GM21367 (cell line): ENCODE results near the gene IGF2R.

Source experiments
- ATAC-seq: cut with Tn5 transposase; IDR thresholded peaks from one replicate; pipeline ENCODE4 v1.9.1; 2021; ENCODE audit not compliant: unreplicated experiment

IGF2R gene

DNA sequence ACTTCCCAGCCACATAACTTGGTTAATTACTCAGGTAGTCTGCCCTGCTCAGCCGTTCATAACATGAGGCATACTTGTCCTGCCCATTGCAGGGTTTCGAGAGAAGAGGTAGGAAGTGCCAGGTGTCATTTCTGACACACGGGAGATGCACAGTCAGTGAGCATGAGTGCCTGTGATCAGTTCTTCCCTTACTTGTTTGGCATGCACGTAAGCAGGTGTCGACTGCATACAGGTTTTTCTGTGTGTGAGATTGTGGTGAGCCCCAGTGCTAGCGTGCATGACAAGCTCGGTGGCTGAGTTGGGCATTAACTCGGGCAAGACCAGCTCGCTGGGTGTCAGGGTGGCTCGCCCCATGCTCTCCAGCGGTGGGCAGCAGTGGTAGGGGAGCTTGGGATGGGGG, 101.5 kb downstream of the IGF2R start:
- no peak for ATAC-seq

DNA sequence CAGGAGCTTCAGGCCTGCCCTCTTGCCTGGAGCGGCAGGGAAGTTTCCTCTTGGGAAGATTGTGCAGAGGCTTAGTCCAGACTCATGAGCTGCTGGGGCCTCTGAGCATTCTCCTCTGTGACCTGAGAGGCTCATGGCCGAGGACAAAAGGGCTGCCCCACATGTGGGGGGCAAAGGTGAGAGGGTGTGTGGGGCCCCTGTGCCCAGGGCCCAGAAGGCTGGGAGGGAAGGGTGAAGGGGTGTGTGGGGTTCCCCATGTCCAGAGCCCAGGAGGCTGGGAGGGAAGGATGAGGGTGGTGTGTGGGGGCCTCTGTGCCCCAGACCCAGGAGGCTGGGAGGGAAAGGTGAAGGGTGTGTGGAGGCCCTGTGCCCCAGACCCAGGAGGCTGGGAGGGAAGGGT, 101.9 kb downstream of the IGF2R start:
- no peak for ATAC-seq

DNA sequence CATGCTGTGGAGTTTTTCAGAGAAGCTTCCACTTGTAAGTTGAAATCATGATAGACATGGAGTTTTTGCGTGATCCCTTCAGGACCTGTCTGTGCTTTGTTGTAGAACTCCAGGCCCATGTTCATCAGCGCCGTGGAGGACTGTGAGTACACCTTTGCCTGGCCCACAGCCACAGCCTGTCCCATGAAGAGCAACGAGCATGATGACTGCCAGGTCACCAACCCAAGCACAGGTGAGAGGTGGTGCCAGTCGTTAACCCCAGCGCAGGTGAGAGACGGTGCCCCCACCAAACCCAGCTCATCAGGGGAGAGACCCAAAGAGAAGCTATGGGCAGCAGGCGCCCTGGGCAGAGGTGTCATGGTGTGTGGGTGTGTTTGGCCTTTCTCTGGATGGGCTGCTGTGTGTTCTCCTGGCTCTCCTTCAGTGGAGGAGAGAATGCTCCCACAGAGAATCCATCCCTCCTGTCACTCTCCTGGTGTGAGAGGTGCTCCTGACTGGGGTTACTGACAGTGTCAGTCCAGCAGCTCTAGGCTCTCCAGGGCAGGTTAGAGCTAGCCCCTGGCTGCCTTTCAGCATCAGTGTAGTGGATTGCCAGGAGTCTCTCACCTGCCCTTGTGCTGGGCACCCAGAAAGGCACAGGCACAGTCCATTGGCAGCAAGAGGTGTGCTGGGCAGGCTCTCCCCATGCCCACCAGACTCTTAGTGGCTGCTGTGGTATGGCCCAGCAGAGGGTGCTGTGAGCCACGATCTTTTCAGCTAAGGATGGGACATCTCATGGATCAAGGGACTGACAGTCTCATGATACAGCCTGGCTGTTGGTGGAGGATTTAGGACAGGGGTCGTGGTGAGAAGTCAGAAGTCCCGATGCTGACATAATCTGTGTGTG, 103.2 kb downstream of the IGF2R start:
- ATAC-seq = no peak

DNA sequence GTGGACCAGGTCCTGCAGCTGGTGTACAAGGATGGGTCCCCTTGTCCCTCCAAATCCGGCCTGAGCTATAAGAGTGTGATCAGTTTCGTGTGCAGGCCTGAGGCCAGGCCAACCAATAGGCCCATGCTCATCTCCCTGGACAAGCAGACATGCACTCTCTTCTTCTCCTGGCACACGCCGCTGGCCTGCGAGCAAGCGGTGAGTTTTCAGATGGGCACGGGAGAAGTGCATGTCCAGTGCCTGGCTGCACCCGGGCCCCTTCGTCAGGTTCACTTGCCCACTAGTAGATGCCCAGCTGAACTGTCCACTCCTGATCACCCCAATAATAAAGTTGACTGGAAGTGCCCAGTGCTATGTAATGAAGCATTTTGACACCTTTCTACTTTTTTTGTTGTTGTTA, 104.4 kb downstream of the IGF2R start:
- ATAC-seq = no peak

DNA sequence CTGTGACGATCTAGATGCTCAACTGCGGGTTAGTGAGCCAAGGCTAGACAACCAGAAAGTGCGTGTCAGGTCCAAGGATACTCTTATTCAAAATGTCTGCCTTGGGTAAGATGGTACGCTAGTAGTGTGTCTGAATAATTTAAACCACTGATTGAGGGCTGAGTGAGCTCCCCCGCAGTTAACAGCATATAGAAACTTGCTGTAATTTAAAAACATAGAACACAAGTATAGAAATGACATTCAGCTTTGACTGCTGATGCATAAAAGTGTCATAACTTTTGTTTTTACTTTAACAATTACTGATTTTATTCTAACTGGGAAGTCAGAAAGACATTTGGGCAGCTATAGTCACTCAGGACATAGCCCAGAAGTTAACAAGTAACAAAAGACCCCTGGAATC, 107.1 kb downstream of the IGF2R start:
- no peak for ATAC-seq

DNA sequence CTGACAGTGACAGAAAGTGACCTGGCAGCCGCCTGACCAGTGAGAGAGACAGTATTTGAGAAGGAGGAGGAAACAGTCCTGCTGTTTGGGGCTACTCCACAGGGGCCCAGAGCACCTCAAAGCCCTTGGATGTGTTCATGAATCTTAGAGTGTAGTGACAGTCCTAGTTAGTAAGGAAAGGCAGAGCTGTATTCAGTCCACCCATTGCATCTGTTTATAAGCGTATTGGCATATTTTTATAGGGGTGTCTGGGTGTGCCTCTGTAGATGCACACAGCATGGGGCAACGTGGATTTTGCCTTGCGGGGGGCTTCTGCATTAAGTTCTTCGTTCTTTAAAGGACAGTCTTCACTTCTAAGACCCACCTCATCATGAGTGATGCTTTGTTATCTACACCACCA, 108.1 kb downstream of the IGF2R start:
- no peak for ATAC-seq

DNA sequence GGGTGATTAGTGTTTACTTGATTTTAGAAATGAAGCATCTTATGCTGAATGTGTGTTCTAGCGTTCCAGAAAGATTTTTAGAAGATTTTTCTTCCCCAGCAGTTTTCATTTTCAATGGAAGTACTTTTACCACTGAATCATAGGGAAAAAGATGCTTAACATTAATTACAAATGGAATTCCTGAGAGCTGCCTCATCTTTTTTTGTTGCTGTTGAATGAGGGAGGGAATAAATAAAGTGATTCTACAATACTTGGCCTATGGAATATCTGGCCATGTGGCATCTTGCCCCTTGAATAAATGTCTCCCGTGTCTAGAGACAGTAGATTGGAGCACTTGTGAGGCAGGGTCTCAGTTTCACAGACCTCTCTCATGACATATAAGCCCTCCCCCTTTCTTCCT, 108.6 kb downstream of the IGF2R start:
- ATAC-seq = no peak

DNA sequence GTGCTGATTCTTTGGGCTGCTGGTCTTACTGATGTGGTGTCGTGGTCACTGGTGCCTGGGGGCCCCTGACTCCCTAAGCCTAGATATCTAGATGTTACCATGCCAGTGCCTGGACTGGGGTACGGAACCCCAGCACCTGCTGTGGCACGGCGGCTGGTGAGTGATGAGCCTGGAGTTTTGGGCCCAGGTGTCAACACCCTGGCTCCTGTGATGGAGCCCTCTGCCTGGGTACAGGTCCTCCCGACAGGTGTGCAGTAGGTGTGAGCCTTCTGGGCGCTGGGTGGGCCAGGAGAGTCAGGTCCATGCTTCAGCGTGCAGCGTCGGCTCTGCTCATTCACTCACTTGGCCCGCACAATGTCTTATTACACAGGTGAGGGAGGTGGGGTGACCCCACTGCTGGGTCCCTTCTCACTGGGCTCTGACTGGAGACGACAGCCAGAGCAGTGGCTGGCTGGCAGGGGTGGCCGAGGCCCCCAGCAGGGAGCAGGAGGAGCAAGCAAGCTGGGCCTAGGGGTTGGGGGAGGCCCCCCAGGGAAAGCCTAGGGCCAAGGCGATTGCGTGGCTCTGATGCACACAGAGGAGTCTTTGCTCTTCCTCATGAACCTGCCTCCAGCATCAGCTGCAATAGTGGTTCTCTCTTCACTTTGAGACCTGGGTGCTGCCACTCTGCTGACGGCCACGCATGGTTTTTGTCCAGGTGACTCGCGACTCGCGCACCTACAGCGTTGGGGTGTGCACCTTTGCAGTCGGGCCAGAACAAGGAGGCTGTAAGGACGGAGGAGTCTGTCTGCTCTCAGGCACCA, 110.2 kb downstream of the IGF2R start:
- ATAC-seq = no peak

DNA sequence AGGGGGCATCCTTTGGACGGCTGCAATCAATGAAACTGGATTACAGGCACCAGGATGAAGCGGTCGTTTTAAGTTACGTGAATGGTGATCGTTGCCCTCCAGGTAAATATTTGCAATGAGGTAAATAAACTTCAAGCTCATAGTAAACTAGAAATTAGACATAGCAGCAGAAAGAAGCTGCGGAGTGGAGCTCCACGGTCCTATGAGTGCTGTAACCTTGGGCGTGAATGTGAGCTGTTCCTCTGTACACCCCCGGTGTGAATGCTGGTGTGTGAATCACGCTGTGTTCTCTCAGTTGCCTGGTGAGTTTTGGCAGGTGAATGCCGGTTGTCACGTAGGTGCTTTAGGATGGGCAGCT, 110.8 kb downstream of the IGF2R start:
- no peak for ATAC-seq

DNA sequence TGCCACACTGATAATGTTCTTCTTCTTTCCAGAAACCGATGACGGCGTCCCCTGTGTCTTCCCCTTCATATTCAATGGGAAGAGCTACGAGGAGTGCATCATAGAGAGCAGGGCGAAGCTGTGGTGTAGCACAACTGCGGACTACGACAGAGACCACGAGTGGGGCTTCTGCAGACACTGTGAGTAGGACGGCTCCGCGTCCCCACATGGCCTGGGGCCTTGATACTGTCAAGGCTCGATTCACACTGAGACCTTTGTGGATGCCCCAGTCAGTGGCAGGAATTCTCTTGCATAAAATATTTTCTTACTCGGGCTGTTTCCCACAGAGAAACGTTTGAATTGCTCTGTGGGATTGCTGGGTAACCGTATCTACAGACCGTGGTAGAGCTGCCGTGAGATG, 111.2 kb downstream of the IGF2R start:
- ATAC-seq = no peak

DNA sequence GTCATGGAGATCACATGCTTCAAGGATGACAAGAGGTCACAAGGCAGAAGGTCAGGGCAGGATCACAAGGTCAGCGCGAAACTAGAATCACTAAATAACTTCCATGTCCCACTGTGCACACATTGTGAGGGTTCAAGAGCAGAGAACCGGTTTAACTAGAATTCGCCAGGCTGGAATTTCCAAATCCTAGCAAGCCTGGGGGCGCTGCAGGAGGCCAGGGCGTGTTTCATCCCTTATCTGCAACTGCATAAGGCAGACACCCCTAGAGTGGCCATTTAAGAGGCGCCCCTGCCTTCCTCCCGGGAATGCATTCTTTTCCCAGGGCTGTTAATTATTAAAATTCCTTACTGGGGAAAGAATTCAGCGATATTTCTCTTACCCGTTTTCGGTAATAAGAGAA, 112.5 kb downstream of the IGF2R start:
- ATAC-seq = no peak

DNA sequence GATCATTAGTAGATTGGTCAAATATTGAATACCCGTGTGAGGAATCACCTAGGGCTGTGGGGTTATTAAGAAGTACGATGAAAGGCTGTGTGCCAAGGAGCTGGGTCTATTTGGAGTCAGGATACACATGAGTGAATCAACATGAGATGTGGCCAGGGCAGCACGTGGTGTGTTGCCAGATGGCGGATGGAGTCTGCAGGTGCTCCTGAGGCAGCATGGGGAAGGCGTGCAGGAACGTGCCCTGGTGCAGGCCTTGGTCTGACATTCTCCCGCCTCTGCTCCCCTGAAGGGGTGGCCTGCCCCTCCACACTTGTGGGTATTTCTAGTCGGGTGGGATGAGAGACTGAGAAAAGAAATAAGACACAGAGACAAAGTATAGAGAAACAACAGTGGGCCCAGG, 113.7 kb downstream of the IGF2R start:
- no peak for ATAC-seq

DNA sequence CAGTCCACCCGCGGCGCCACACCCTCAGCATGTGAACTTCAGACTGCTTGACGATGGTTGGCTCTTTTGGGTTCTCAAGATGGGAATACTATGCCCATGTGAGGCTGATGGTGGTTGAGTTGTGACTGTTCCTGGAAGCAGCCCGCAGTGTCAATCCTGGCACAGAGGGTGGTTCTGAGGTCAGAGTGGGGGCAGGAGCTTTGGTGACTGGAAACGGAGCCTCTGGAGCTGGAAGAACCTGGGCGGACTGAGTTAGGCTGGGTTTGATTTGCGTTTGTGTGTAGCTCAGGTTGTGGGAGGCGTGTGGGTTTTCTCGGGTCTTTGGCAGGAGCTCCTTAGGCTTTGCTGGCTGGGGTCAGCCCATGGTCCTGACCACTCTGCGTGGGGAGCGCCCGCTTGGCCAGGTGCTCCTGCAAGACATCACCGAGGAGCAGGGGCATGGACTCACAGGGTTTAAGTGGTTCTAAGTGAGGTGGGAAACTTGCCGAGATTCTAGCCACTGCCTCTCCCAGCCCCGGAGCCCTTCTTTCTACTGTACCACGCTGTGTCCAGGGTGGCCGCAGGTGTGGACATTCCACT, 115.4 kb downstream of the IGF2R start:
- no peak for ATAC-seq

DNA sequence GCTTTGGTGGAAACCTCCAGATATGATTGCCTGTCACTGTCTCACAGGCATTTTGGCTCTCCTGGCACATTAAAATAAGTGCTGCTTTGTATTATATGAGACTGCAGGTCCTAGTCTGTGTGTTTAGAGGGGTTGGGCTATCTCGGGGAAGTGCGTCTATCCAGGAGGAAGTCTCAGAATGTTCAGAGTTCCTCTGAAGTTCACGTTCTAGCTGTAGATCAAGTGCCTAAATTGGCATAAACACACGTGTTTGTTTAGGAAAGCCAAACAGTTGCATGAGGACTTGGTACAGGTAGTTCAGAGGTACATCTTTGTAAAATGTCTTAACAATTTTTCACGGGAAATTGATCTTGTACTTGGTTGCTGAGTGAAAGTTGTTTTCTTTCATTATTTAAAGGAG, 116.3 kb downstream of the IGF2R start:
- ATAC-seq = no peak

DNA sequence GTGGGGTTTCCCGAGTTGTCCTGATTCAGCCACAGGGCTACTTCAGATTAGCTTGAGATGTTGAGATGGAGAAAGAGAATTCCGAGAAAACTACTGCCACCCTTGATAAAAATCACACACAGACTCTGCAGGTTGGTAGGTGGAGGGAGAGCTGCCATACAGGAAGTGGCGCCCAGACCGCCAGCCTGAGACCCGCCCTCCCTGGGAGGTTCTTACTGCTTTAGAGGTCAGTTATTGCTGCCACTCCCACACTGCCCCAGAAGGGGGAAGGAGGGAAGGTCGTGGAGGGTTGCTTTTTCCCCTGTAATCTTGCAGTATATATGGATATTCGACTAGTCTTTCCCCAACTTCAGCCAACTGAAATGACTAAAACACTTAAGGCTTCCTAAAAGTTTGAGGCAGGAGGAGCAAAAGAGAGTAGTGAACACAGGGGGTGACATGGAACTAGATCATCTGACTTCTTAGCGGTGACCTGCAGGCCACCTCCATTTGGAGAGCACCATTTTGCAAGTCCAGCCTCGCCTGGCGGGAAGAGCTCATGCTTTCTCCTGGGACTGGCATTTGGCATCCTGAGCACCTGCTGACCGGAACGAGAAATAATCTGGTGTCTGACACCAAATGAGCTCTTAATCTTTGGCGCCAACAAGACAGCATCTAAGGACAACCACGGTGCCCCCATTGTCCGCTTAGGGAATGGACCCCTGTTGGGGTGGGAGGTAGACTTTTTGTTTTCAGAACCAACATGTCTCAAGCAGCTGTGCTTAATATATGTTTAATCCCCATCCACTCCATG, 117.0 kb downstream of the IGF2R start:
- ATAC-seq = no peak

DNA sequence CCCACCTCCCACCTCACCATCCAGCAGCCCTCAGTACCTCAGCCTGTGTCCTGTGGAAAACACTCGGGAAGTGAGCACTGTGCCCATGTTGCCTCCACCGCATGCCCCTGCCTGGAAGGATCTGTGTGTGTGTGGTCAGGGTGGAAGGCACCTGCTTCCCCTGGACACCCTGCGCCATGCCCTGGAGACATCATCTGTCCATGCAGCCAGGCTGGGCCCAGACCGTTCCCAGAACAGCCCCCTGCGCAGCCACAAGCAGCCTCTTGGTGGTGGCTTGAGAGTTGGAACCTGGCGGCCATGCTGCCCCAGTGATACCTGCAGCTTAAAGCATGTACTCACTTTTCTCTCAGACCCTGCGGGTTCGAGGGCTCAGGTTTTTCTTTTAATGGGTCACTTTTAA, 117.9 kb downstream of the IGF2R start:
- no peak for ATAC-seq

DNA sequence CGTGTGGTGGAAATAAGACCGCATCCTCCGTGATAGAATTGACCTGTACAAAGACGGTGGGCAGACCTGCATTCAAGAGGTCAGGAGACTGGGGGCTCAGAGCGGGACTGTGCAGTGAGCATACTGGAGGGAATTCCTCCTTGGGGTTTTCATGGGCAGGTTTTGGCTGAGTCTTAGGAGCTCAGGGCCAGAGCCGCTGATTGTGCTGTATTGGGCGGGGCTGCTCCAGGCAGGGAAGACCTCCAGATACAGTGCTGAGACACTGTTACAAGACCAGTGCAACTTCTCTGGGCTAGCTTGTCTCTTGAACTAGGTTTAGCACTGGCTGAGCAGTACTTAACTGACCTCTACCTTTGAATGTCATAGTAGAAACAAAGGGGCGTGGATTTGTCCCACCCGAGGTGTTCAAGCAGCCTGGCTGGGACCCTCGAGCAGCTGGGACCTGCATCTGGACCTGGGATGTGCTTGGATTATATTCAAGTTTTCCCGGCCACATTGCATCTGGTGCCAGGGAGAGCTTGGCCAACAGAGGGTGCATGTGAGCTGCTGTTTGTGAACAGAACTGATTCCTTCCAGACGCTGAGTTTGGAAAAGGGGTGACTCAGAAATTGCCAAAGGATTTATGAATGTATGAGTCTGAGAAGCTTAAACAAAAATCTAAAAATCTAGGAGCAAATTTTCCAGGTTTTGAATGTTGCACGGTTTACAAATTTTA, 119.3 kb downstream of the IGF2R start:
- ATAC-seq = no peak

DNA sequence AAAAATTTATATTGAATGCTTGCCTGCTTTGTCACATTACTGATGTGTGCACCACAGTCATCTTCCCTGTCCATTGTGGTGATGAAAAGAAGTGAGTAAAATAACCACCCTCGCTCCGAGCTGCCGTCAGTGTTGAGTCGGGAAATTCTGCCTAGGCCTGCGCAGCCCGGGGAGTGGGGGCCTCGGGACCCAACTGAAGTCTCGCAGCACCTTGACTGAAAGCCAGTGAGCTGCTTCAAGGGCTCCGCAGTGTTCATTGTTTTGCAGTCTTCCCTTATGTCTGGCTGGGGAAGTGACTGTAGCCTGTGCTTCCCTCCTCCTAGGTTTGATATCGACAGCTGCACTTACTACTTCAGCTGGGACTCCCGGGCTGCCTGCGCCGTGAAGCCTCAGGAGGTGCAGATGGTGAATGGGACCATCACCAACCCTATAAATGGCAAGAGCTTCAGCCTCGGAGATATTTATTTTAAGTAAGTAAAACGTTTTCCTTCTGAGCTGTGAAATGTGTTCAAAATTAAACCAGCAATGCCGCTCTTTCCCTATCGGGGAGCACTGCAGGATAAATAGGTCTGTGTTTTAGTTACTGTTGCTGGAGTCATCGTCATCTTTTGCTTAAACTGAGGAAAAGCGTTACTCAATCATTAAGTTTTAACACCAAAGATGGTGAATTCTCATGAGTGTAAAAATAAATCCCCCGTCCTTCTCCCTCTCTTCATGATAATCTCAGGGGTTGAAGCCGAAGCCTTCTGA, 120.1 kb downstream of the IGF2R start:
- no peak for ATAC-seq

DNA sequence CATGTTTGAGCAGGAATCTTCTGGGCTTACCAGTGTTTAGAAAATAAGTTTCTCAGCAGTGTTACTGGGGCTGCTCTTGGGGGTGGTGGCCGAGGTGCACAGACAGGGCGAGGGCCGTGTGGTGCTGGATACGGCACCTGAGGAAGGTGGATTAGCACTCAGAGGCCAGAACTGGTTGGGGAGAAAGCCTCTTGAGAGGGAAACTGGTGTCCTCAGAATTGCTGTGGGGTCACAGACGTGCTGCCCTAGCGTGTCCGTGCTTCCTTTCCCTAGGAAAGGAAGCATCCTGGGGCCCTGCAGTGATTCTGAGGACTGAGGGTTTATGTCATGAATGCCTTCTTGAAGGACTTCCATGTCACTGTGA, 120.6 kb downstream of the IGF2R start:
- ATAC-seq = no peak
